Occipital lobe (tissue), 2 donors: ENCODE data around the gene FOXP1. TPM values are rescaled to one million over a fixed set of nuclear protein-coding genes. Genes with fewer than 3 reads are reported as not detected.

Source experiments
- DNase-seq: peaks from one replicate; lab custom pipeline; 2025; lab: John Stamatoyannopoulos, UW
- total RNA-seq: library from RNA; depleted of rRNA; stranded (reverse); fragments of >200 nt; gene quantifications from one replicate; pipeline ENCODE4 v1.2.3, GENCODE V29; 2014

The FOXP1 gene
- total RNA-seq, 1 donor from 2014 or later: 168 TPM

GRCh38 chr3:71586810-71587242, 3.3 kb upstream of the FOXP1 start:
- no peak for DNase-seq

DNA sequence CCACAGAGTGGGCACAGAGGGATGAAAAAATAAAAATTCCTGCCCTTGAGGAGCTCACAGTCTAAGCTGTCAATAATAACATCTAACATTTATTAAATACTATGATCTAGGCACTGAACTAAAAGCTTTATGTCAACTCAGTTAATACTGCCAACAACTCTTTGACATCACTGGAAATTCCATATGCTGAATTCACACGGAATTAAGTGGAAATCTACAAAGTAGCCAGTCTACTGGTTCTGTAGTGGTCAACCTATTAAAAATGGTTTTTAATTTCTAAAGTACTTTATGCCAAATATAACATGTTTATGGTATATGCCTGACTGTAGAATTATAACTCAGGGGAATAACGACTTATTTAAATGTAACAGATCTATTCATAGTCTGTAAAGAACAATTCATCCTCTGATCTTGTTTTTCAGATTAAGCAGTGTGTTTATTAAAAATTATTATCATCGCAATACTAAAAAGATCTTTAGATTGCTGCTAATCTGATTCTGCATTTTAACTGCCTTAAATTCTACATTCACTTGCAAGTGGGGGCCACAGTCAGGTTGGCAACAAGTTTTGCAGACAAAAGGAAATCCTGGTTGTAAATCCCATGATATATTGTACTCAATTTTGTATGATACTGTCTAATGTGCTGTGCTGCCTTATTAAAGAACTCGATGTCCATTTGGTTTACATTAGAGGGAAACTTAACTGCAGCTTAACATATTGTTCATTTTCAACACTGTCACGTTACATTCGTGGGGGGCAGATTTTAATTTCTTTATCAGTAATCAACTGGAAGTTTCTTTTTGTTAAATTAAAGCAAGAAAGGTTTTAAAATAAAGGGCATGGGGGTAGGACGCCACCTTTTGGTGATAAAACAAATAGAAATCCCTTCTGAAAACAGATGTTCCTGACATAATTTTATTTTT, 2.6 kb upstream of the FOXP1 start:
- no peak for DNase-seq

GRCh38 chr3:71585131-71585530, 1.6 kb upstream of the FOXP1 start:
- DNase-seq: no peak

- DNase-seq: peak; percentile 47
Measured at GRCh38 chr3:71584394-71585011, 975 bp upstream of the FOXP1 start.

DNA sequence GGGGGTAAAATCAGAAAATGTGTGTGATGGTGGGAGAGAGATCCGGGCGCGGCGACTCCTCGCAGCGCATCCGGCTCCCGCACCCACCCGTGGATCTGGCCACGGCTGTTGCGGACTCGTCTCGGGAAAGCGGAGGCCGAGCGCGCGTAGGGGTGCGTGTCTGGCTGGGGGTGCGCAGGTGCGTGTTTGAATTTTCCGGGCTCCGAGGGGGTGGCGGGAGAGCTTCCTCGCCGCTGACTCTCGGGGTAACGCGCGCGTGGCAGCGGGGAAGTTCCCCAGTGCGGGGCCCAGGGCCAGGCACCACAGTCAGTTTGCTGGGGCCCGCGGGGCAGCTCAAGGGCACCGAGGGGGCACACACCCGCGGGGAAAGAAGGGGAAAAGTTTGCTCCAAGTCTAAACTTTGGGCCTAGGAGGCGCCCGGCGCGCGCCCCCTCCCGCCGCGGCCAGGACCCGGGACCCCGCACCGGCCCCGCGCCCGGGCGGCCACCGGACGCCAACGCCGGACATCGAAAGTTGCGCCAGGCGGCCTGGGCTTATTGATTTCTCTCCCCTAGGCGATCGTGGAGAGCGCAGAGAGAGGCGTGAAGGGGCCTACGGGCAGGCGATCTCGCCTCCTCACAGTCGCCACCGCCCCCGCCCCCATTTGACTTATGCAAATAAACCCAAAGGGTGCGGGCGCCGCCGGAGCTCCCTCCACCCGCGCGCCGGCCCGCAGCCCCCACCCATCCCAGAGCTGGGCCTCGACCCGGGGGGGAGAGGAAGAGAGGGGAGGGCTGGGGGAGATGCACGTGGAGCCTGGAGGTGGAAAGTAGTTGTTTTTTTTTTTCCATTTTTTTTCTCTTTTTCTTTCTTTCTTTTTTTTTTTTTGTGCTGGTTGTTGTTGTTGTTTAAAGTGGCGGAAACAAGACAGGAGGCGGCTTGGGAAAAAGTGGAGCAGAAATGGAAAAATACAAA, 639 bp downstream of the FOXP1 start:
- DNase-seq: peak; percentile 49

- DNase-seq: no peak
Measured at GRCh38 chr3:71582036-71582611, 1.4 kb downstream of the FOXP1 start.

GRCh38 chr3:71581457-71582035, 2.0 kb downstream of the FOXP1 start:
- no peak for DNase-seq

DNA sequence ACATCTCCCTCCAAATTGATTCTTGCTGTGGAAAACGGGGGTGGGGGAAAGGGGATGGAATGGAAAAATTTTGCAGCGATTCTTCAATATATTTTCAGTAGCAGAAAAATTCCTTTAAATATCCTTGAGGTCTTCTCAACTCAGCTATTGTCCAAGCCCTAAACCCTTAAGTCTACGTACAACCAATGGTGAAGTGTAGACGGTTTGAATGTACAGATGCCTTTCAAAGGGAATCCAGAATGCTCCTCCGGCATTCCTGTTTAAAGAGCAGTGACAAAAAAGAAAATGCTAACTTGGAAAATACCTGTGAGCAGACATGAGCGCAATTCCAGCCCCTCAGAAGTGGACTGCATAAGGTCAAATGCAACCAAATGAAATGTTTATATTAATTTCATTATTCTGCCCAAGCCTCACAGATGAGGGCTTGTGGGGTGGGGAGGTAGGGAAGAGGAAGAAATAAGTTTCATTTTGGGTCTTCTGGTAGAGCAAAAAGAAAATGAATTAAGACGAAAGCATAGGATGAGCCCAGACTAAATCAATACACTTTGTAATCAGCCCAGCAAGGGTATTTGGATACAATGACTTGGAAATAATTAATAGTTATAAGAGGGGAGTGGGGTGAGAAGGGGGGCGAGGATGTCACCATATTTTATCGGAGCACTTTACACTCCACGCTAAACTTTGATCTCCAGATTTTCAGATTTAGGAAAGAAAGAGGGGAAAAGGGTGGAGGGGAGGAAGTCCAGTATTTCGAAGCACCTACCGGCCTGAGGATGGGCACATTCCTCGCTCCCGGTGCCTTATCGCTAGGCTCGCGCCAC, 2.7 kb downstream of the FOXP1 start:
- no peak for DNase-seq

- DNase-seq: no peak
Measured at GRCh38 chr3:71579935-71580406, 3.6 kb downstream of the FOXP1 start.

DNA sequence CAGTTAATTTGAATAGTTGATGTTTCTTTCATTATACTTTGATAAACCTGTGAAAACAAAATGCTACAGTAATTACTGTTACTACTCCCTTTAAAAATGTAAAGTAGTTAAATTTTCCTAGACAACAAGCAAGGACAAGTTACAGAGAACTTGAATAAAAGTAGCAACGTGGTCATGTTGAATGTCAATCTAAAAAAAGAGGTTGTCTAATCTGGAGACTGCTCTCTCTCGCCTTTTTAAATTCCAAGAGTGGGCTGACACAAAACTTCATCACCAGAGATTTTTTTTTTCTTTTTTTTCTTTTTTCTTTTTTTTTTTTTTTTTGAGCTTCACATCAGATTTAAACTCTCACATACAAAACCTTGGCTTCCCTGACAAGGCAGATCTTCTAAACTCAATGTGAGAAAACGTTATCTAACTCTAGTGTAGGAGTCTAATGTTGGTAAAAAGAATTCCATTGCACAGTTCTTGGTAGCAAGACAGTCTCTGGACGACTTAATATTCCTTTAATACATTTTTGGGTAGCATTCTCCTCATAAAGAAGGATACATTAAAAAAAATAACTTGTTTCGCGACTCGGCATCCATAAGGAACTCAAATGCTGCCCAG, 4.1 kb downstream of the FOXP1 start:
- no peak for DNase-seq

GRCh38 chr3:71578054-71578751, 5.3 kb downstream of the FOXP1 start:
- DNase-seq: no peak

DNA sequence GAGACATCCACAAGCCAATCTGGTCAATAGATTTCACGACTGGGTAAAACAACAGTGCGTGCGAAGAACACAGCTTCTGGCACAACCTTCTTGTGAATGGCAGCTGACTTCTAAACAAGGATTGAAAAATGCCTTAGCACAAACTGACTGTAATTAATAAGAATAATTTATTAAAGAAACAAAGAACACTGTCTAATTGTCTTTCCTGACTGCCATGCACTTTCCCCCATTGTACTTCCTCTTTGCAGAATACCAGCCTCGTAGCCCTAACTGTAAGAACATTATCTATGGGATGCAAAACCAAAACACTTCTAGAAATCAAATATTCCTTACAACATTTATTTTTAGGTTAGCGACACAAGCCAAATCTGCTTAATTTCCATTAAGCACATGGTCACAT, 6.5 kb downstream of the FOXP1 start:
- DNase-seq: no peak

DNA sequence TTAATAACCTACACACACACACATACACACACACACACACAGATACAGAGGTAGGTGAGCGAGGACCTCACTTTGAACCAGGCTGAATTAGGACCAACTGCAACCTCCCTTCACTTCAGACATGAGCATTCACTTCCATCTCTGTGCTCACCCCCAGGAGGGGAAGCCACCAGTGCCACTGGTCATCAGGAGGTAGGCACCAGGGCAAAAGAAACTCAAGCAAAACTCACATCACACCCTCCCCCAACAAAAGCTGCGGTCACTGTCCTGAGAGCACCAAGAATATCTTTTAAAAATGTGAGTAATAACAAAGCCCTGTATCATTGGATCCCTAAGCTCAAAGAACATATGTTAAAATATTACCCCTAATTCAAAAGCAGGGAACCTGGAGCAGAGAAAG, 8.1 kb downstream of the FOXP1 start:
- no peak for DNase-seq

GRCh38 chr3:71573181-71573580, 10.3 kb downstream of the FOXP1 start:
- DNase-seq: no peak

DNA sequence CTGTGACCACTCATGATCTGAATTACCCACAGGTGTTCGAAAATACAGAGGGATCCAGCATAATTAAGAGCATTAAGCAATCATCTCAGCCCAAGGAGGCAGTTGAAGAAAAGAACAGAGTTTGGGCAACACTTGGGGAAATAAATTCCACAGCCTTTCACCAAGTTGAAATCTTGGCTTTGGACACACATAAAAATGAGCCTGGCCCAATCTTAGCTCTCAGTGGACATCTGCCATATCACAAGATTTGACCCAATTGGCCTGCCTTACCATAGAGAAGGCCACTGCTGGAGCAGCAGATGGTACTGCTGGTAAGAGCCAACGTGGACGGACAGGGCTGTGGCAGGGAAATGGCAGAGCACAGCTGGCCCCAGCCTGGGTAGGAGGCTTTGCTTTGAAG, 13.0 kb downstream of the FOXP1 start:
- DNase-seq: no peak

- DNase-seq: no peak
Measured at GRCh38 chr3:71568207-71568606, 15.3 kb downstream of the FOXP1 start.

- DNase-seq: no peak
Measured at GRCh38 chr3:71566776-71567175, 16.8 kb downstream of the FOXP1 start.

- no peak for DNase-seq
Measured at GRCh38 chr3:71565976-71566375, 17.6 kb downstream of the FOXP1 start.

DNA sequence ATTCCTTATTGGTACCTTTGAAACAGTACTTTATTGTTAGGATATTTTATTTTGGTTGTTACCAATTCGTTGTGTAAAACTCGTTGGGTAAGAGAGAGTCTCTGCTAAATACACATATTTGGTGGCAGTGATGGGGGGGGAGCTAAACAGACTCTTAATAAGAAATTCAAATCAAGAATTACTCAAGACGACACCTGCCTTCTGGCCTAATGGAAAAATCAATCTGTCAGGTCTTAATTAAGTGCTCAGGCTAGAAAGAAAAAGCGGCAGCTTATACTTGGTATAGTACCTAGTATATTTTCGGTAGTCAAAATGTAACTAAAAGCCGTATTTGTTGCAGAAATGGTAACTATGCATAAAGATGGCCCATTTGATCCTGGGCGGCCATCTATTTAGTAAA, 18.2 kb downstream of the FOXP1 start:
- no peak for DNase-seq
